Adrenal gland (tissue), 5 donors: ENCODE data around the gene GMPPA.

Experiments
- CTCF ChIP-seq, 6 experiments: fragments of 450-650 bp in 4 of 6; fragments of 200-600 bp in 2 of 6; sonication (generic) in 1 of 6; IDR thresholded peaks; 1 replicate in 5 of 6; 2 replicates in 1 of 6; pipeline versions ENCODE4 v1.5.1 to v1.8.0; 2016 to 2021; ENCODE audit warnings: antibody characterized with exemption in 6 of 6, mild to moderate bottlenecking in 2 of 6, moderate library complexity in 1 of 6
- POLR2A ChIP-seq, 2 donors: fragments of 450-650 bp; IDR thresholded peaks; one replicate each; pipeline ENCODE4 v1.6.1; 2017; ENCODE audit warnings: antibody characterized with exemption in 2 of 2, mild to moderate bottlenecking in 2 of 2, moderate library complexity in 1 of 2
- donor health status: DM: no; HTN: no; CAD: no.

GRCh38 chr2:219556413-219556812, 57.7 kb downstream of the GMPPA start:
- TF ChIP-seq CTCF (IDR thresholded peaks at IDR 0.05) (no peak), POLR2A (IDR thresholded peaks at IDR 0.05) (no peak)
